GM19351 (cell line): ENCODE measurements around the gene RTL10.

Source experiments
- ATAC-seq: cut with Tn5 transposase; IDR thresholded peaks from one replicate; pipeline ENCODE4 v1.9.1; 2021; ENCODE audit warnings: mild to moderate bottlenecking, moderate library complexity; ENCODE audit not compliant: unreplicated experiment

Gene RTL10

GRCh38 chr22:19854778-19855503, at the start of gene RTL10, which contains the start of gene GNB1L:
TSS of gene RTL10 (minus strand) at chr22:19854874. CDS start at chr22:19852261, 2,613 bp downstream.
TSS of gene GNB1L (minus strand) at chr22:19854874. CDS start at chr22:19821355, 33,519 bp downstream.
- ATAC-seq = peak; percentile 88

GRCh38 chr22:19904174-19904856, 49.6 kb upstream of the RTL10 start:
- no peak for ATAC-seq

DNA sequence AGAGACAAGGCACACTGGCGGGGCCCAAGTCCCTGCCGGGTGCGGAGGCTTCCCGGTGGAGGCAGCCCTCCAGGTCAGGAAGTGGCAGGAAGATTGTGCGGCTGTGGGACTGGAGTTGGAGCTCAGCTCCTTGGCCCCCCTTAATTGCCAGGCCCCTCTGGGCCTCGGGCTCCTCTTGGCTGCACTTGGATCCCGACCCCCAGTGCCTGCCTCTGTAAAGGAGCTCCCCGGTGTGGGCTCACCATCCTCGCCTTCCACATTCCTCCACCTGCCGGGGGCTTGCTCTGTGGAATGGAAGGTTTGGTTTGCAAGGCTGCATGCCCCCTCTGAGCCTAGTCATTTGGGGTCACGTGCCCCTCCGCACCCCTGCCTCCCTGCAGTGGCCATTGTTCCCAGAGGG, 48.8 kb upstream of the RTL10 start:
- no peak for ATAC-seq

DNA sequence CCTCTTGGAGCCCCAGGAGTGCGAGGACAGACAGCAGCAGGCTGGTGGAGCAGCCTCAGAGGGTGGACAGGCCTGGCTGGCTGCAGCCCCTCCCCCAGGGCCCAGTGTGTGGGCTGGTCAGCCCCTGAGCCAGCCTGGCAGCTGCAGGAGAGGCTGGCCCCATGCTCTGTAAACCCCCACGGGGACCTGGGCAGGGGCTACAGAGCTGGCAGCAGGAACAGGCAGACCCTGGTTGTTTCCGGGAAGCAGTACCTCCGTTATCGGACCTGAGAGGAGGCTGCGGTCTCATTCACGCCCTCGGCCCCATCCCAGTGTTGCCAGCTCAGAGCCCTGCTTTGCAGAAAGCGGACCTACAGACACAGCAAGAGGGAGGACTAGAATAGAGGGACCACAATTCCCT, 48.4 kb upstream of the RTL10 start:
- no peak for ATAC-seq

DNA sequence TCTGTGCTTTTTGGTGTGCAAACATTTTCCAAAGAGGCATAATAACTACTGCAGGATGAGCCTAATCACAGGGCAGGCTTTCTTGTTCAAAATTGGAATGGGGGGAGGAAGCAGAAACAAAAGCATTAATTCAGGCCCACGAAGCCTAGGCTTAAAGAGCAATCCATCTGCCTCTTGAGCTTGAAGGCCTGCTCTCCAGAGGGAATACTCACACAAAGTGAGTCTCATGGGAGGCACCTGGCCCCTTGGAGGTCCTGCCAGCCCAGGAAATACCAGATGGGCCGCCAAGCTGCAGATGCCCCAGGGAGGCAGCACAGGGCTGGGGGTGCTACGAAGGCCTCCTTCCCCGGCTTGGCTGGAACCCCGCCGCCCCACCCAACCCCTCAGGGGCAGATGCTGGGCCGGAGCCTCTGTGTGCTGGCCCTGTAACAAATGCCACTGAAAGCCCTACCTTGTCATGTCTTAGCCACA, 47.6 kb upstream of the RTL10 start:
- no peak for ATAC-seq

DNA sequence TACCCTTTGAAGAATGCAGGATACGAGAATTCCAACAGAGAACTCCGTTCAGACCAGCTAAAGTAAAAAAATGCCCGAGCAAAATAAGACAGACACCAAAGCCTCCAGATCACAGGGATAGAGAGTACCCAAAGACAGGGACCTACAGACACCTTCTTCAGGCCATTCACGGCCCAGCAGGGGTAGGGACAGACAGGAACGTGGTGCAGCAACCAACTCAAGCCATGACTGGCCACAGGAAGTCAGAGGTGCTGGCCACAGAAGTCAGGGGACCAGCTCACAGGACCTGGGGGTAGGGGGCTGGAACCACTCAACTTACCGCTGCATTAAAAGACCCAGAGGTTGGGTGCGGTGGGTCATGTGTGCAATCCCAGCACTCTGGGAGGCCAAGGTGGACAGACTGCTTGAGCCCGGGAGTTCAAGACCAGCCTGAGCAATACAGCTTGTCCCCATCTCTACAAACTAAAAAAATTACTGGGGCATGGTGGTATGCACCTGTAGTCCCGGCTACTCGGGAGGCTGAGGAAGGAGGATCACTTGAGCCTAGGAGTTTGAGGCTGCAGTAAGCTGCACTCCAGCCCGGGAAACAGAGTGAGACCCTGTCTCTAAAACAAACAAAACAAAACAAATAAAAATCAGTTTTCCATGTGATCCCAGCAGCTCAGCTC, 47.0 kb upstream of the RTL10 start:
- no peak for ATAC-seq

GRCh38 chr22:19900707-19901436, 46.2 kb upstream of the RTL10 start:
- no peak for ATAC-seq

GRCh38 chr22:19898831-19899567, 44.3 kb upstream of the RTL10 start:
- no peak for ATAC-seq

- ATAC-seq = no peak
These were observed 43.5 kb upstream of the RTL10 start for GRCh38 chr22:19898145-19898544.

GRCh38 chr22:19897726-19898125, 43.1 kb upstream of the RTL10 start:
- ATAC-seq = no peak

- ATAC-seq = no peak
These were observed 42.1 kb upstream of the RTL10 start for GRCh38 chr22:19896665-19897355.

- ATAC-seq = no peak
These were observed 40.6 kb upstream of the RTL10 start for GRCh38 chr22:19895160-19895849.

- no peak for ATAC-seq
These were observed 38.7 kb upstream of the RTL10 start for GRCh38 chr22:19893363-19893762.

- no peak for ATAC-seq
These were observed 38.3 kb upstream of the RTL10 start for GRCh38 chr22:19892925-19893324.

- no peak for ATAC-seq
These were observed 37.7 kb upstream of the RTL10 start for GRCh38 chr22:19892257-19892879.

GRCh38 chr22:19891317-19892256, 36.9 kb upstream of the RTL10 start:
- ATAC-seq = peak; percentile 60

DNA sequence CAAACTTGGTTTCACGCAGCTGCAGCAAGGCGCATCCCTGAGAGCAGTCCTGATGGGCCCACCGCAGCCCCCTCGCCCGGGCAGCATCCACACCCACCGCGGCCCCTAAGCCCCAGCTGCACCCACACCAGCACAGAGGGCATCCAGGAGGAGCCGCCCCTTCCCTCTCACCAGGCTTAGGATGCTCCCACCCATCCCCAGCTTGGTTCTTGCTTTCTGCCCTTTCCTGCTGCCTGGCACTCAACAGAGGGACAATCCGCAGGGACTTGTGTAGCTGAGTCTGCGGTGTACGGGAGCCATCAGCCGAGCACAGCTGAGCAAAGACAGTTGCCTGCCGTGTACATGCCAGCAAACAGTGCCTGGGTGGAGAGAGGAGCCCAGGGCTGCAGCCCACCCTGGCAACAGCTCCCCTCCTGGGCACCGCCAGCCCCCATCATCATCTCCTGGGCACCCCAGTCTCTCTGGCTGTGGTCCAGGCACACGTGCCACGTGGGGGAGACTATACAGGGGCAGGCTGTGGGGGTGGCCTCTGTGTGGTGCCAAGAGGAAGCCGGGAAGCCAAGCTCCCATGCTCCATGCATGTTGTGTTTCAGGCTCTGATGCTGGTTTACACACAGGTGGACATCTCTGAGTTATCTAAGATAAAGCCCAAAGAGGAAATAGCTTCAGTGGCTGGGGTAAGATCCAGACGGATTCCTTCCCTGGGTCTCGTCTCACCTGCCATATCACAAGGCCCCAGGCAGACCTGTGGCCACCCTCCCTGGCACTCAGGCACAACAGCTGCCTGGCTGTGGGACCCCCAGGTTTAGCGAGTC, 36.0 kb upstream of the RTL10 start:
- ATAC-seq = no peak
